Germinal center (tissue), 1 donor: ENCODE results near the gene ZNF787.
"Not testable (repeated sequence)": the region's sequence is repeated elsewhere in the genome, so short reads cannot be mapped to it uniquely, and the experiment has no call there.

Experiments
- DNase-seq: peaks from one replicate; pipeline ENCODE4 v3.0.0; 2012; ENCODE audit warnings: mixed read lengths, low spot score

Gene ZNF787

DNA sequence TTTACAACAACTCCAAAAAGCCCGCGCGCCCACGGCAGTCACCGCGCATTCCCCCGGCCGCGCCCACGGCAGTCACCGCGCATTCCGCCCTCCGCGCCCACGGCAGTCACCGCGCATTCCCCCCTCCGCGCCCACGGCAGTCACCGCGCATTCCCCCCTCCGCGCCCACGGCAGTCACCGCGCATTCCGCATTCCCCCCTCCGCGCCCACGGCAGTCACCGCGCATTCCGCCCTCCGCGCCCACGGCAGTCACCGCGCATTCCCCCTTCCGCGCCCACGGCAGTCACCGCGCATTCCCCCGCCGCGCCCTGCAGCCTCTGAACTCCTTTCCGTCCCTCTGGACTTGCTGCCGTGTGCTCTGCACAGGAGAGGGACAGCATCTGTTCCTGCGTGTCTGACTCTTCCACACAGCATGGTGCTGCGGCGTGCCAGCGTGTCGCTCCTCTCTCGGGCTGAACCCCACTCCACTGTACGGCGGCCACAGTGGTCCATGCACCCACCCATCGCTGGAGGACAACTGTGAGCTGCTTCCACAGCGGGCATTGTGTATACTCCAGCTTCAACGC lies 15.2 kb downstream of the ZNF787 start:
- DNase-seq, result not testable (repeated sequence)

DNA sequence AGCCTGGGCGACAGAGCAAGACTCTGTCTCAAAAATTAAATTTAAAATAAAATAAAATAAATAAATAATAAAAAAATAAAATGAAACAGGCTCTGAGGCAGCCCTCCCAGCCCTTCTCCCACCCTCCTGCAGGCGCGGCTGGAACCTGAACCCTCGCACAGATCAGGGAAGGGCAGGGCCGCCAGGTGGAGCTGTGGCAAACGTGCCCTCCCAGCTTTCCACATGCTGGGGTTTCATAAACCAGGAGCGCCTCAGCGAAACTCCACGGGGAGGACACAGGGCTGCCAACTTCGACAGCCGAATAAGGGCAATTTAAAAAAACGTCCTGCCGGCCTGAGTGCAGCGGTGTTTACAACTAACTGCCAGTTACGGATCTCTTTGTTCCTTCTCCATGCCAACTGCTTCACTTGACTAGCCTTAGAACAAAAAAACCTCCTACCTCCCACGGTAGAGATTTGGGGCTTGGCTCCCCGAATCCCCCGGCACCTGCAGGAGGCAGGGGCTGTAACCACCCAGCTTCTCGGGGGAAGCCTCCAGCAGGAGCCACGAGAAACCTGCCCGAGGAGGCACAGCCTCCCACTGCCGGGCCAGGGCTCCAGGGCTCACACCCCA lies 15.9 kb downstream of the ZNF787 start:
- peak; percentile 54 for DNase-seq

GRCh38 chr19:56104423-56104822 lies 16.7 kb downstream of the ZNF787 start:
- no peak for DNase-seq

DNA sequence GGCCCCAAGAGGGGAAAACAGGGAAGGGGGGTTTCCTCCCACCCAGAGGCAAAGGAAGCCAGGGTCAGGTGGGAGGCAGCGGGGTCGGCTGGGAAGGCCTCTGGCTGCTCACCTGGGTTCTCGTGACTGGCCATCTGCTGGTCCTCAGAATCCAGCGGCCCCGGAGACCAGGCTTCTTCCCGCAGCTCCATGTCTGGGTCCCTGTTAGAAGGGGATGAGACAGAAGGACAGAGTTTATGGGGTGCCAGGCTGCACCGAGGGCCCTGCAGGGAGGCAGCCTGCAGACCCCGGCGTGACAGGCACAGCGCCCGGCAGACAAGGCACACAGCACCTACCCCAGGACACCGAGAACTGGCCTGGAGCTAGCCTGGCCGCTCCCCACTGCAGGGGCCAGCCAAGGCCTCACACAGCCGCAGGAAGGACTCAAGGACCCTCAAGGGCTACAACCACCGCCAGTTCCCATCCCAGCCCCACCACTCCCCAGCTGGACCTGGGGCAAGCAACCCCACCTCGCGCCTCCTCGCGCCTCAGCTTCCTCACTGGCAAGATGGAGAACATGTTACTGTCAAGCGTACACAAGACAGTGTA lies 18.0 kb downstream of the ZNF787 start:
- DNase-seq, result no peak

DNA sequence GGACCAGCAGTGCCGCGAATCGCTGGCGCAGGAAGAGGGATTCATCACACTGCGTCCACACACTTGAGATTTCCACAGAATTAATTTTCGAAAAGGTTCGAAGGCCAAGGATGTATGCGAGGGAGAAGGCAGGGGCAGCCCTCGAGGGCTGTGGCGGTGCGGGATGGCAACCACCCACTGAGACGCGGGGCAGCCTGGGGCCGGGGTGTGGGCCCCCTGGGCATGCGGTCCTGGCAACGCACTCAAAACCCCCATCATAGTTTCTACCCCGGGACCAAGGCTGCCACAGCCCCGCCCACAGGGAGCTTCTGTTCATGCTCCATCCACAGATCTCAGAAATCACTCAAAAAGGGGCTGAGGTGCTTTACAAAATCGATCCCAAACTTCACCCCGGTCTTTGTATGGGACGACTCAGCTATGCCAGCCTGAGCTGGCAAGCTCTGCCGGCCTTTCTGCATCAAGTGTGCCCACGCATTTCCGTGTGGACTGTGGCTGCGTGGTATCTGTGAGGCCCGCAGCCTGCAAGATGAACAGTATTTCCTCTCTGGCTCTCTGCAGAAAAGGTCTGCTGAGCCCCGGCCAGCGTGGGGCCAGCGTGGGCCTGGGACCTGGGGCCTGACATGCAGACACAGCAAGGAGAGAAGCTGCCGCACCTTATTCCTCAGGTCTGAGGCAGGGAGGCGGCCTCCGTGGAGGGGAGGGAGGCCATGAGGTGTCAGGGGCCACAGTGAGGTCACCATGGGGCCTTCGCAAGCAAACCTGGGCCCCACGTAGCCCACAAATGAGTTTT lies 19.2 kb downstream of the ZNF787 start:
- DNase-seq, result no peak

GRCh38 chr19:56101095-56101494 lies 20.0 kb downstream of the ZNF787 start:
- no peak for DNase-seq

DNA sequence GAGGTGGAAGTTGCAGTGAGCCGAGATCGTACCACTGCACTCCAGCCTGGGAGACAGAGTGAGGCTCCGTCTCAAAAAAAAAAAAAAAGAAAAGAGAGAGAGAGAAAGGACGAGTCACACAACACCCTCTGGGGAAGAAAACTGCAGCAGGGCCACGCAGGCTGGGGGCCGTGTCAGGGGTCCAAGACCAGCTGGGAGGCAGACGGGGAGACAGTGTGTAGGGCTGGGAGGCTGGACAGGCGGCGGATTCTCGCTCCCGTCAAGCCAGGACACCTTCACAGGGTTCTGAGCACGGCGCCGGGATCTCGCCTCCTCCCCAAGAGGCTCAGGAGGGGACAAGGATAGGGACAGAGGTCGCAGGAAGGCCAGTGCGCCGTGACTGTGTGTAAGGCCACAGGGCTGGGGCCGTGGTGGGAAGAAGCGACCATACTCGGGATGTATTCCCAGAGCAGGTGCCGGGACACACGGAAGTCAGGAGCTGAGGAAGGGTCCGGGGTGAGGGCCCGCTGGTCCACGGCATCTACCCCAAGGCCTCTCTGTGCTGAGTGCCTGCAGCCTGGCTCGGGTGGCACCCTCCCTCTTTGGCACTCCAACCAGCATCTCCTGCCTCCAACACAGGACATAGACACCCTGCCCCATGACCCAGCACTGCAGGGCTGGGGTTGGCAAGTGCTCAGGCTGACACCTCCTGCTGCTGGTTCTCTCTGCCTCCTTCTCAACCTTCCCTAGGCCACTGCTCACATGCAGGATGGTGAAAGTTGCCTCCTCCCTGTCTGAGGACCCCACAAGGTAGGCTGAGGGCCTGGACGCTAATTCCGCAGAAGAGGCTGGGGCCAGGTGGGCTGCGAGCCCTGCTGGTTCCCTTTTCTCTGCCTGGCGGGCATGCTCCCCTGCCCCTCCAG lies 21.2 kb downstream of the ZNF787 start:
- no peak for DNase-seq

- no peak for DNase-seq
These were observed 22.1 kb downstream of the ZNF787 start for GRCh38 chr19:56098731-56099568.

DNA sequence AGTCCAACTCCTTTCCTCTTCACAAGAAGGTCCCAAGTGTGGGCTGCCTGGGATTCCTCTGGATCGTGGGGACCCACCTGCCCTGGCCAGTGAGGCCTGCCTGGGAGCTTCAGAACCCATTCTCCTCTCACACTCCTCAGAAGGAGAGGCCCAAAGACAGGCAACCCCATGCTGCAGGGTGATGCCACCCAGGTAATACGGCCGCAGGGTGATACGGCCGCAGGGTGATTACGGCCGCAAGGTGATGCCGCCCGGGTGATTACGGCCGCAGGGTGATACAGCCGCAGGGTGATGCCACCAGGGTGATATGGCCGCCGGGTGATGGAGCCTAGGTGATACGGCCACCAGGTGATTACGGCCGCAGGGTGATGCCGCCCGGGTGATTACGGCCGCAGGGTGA lies 22.9 kb downstream of the ZNF787 start:
- DNase-seq, result not testable (repeated sequence)

GRCh38 chr19:56097776-56098175 lies 23.3 kb downstream of the ZNF787 start:
- DNase-seq, result no peak

- no peak for DNase-seq
These were observed 23.8 kb downstream of the ZNF787 start for GRCh38 chr19:56097306-56097705.

GRCh38 chr19:56096665-56097064 lies 24.4 kb downstream of the ZNF787 start:
- DNase-seq, result no peak

- DNase-seq, result no peak
These were observed 26.6 kb downstream of the ZNF787 start for GRCh38 chr19:56094449-56094848.

DNA sequence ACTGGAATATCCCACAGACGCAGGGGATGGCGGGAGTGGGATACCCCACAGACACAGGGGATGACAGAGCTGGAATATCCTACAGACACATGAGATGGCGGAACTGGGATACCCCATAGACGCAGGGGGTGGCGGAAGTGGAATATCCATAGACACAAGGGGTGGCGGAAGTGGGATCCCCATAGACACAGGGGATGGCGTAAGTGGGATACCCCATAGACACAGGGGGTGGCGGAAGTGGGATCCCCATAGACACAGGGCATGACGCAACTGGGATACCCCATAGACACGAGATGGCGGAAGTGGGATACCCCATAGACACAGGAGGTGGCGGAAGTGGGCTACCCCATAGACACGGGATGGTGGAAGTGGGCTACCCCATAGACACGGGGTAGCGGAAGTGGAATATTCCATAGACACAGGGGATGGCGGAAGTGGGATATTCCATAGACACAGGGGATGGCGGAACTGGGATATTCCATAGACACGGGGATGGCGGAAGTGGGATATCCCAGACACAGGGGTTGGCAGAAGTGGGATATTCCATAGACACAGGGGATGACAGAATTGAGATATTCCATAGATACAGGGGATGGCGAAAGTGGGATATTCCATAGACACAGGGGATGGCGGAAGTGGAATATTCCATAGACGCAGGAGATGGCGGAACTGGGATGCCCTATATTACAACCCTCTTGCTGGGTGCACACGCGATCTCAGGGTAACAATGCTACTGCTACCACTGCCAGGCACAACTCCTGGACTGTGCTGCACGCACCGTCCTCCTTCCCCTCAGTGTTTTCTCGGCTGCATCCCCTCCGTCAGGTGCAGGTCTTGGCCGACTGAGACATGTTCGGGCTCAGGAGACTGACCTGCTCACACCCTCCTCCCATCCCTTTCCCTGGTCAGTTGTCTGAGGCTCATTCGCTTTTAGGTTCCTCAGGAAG lies 28.1 kb downstream of the ZNF787 start:
- DNase-seq, result no peak

GRCh38 chr19:56091751-56092546 lies 29.1 kb downstream of the ZNF787 start:
- no peak for DNase-seq

- DNase-seq, result no peak
These were observed 30.0 kb downstream of the ZNF787 start for GRCh38 chr19:56091066-56091490.

- DNase-seq, result no peak
These were observed 31.8 kb downstream of the ZNF787 start for GRCh38 chr19:56089344-56089743.

DNA sequence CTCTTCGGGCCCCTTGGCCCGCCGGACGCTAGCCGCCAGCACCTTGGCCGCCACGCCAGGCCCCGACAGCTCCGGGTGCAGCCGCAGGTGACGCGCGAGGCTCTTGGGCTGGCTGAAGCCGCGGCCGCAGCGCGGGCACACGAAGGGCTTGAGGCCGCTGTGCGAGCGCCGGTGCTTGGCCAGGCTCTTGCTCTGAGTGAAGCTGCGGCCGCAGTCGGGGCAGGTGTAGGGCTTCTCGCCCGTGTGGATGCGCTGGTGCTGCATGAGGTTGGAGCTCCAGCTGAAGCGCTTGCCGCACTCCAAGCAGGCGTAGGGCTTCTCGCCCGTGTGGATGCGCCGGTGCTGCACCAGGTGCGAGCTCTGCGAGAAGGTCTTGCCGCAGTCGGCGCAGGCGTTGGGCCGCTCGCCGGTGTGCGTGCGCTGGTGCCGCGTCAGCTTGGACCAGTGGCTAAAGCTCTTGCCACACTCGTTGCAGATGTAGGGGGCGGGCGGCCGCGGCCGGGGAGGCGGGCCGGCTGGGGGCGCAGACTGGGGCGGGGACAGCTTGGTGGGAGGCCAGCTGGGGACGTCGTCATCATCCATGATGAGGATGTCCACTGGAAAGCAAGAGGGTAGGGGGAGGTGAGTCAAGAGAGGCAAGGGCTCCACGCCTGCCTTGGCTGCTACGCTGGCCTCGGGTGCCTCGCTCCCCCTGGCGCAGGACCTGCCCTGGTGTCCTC lies 32.4 kb downstream of the ZNF787 start:
- no peak for DNase-seq
